ENCODE data around the gene TBC1D17.
A peak's percentile ranks its signal among the peaks of the same experiment; 100 is the strongest.

The TBC1D17 gene

DNA sequence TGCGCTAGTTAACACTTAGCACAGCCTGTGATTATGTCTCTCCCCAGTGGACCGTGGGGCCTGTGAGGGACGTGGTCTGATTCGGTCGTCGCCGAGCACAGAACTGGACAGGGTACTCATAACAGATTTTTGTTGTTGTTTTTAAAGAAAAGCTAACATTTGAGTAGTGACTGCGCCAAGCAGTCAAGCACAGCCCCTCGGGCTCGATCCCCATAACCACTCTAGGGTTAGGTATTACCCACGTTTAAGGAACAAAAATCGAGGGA lies 27.3 kb upstream of the TBC1D17 start:
- Histone ChIP-seq H3K9me3 (ENCODE audit: control insufficient read depth, insufficient read depth, low read length) (no peaks in the 10 kb centered on the region), H3K36me3 (ENCODE audit: control insufficient read depth, low read length) (peaks cover 21% of the 10 kb centered on the region), H3K4me1 (ENCODE audit: control insufficient read depth, low read length) (peaks cover 49% of the 10 kb centered on the region), H3K4me2 (ENCODE audit: low read length) (peak overlapping the region; percentile 57), H3K27ac (ENCODE audit: low read depth, low read length) (peak overlapping the region; percentile 83; the same call in 1 of the 2 replicates), H3K9me2 (replicated peaks; ENCODE audit: control insufficient read depth, low read length) (no peaks in the 10 kb centered on the region), H4K20me1 (ENCODE audit: control insufficient read depth, insufficient read depth, low read depth, low read length) (peaks cover 13% of the 10 kb centered on the region; the same call in 1 of the 2 replicates), H3F3A (ENCODE audit: control insufficient read depth, insufficient read depth) (peaks cover 17% of the 10 kb centered on the region), H3K27me3 (ENCODE audit: control insufficient read depth, low read length) (no peaks in the 10 kb centered on the region; the same call in 1 of the 2 replicates), H3K4me3 (ENCODE audit: low read length) (peak overlapping the region; percentile 81), H3K79me2 (ENCODE audit: control insufficient read depth, low read length) (peaks cover 33% of the 10 kb centered on the region)
- no peak for TF ChIP-seq EZH2phosphoT487 (IDR thresholded peaks at IDR 0.05; ENCODE audit: borderline replicate concordance, low read length)
- TF ChIP-seq, protein P1, sequence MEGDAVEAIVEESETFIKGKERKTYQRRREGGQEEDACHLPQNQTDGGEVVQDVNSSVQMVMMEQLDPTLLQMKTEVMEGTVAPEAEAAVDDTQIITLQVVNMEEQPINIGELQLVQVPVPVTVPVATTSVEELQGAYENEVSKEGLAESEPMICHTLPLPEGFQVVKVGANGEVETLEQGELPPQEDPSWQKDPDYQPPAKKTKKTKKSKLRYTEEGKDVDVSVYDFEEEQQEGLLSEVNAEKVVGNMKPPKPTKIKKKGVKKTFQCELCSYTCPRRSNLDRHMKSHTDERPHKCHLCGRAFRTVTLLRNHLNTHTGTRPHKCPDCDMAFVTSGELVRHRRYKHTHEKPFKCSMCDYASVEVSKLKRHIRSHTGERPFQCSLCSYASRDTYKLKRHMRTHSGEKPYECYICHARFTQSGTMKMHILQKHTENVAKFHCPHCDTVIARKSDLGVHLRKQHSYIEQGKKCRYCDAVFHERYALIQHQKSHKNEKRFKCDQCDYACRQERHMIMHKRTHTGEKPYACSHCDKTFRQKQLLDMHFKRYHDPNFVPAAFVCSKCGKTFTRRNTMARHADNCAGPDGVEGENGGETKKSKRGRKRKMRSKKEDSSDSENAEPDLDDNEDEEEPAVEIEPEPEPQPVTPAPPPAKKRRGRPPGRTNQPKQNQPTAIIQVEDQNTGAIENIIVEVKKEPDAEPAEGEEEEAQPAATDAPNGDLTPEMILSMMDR (IDR thresholded peaks at IDR 0.05; ENCODE audit: low read depth, low read length, poor library complexity, severe bottlenecking): no peak

- Histone ChIP-seq H3K4me2 (ENCODE audit: low read length) (peak within 1 kb of the TSS; percentile 99), H3K9me2 (replicated peaks; ENCODE audit: control insufficient read depth, low read length) (no peaks in the 10 kb centered on the region), H3K4me3 (ENCODE audit: low read length) (peak within 1 kb of the TSS; percentile 81), H3K36me3 (ENCODE audit: control insufficient read depth, low read length) (peaks cover 24% of the 10 kb centered on the region), H3K27ac (ENCODE audit: low read depth, low read length) (peak within 1 kb of the TSS; percentile 83), H4K20me1 (ENCODE audit: control insufficient read depth, insufficient read depth, low read depth, low read length) (peaks cover 13% of the 10 kb centered on the region; the same call in 1 of the 2 replicates), H3K27me3 (ENCODE audit: control insufficient read depth, low read length) (no peaks in the 10 kb centered on the region; the same call in 1 of the 2 replicates), H3K79me2 (ENCODE audit: control insufficient read depth, low read length) (peaks cover 33% of the 10 kb centered on the region), H3K4me1 (ENCODE audit: control insufficient read depth, low read length) (peaks cover 45% of the 10 kb centered on the region), H3F3A (ENCODE audit: control insufficient read depth, insufficient read depth) (peaks cover 12% of the 10 kb centered on the region), H3K9me3 (ENCODE audit: control insufficient read depth, insufficient read depth, low read length) (no peaks in the 10 kb centered on the region)
- TF ChIP-seq EZH2phosphoT487 (IDR thresholded peaks at IDR 0.05; ENCODE audit: borderline replicate concordance, low read length): no peak
- TF ChIP-seq, protein P1 (IDR thresholded peaks at IDR 0.05; ENCODE audit: low read depth, low read length, poor library complexity, severe bottlenecking): no peak
Observed at GRCh38 chr19:49850487-49851342, 26.8 kb upstream of the TBC1D17 start, which contains the start of gene PTOV1. TSS of gene PTOV1 (plus strand) at chr19:49851159.

DNA sequence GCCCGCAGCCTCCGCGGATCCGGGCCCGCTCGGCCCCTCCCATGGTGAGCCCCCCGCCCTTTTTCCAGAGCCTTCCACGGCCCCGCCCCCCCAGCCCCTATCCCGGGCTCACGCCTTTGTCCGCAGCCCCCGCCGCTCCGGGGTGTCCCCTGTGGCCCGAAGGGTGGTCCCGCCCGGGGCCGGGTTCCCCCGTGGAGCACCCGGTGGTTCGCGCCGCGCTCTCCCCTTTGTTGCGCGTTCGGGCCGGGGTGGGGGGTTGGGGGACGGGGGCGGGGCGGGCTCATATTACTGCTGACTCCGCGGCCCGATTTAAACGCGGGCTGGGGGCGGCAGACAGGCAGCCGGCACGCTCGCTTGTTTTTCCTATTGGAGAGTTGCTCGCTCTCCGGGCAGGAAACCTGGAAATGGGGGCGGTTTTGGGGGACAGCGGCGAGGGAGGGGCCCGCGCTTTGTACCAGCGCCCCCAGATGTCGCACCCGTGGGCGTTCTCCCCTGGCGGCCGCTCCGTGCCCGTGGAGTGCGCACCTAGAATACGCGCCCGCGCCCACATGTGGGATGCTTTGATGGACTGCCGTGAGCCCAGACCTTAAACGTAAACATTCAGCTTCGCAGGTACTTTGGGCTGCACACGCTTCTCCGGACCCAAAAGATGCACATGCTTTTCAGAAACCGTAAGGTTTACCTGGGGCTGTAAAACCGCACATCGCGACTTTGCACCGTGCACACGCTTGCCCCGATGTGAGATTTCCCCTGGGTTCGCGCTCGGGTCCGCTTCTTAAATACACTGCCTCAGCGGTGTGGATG lies 25.8 kb upstream of the TBC1D17 start:
- Histone ChIP-seq H3K4me2 (ENCODE audit: low read length) (peak overlapping the region; percentile 99), H3K36me3 (ENCODE audit: control insufficient read depth, low read length) (peaks cover 34% of the 10 kb centered on the region), H3K79me2 (ENCODE audit: control insufficient read depth, low read length) (peaks cover 33% of the 10 kb centered on the region), H3K4me1 (ENCODE audit: control insufficient read depth, low read length) (peaks cover 45% of the 10 kb centered on the region), H3K4me3 (ENCODE audit: low read length) (peak overlapping the region; percentile 81), H3K9me2 (replicated peaks; ENCODE audit: control insufficient read depth, low read length) (no peaks in the 10 kb centered on the region), H4K20me1 (ENCODE audit: control insufficient read depth, insufficient read depth, low read depth, low read length) (peaks cover 13% of the 10 kb centered on the region; the same call in 1 of the 2 replicates), H3F3A (ENCODE audit: control insufficient read depth, insufficient read depth) (peaks cover 8% of the 10 kb centered on the region), H3K27me3 (ENCODE audit: control insufficient read depth, low read length) (no peaks in the 10 kb centered on the region; the same call in 1 of the 2 replicates), H3K9me3 (ENCODE audit: control insufficient read depth, insufficient read depth, low read length) (no peaks in the 10 kb centered on the region), H3K27ac (ENCODE audit: low read depth, low read length) (peak overlapping the region; percentile 83; the same call in 1 of the 2 replicates)
- TF ChIP-seq, protein P1 (IDR thresholded peaks at IDR 0.05; ENCODE audit: low read depth, low read length, poor library complexity, severe bottlenecking): peak; percentile 1
- TF ChIP-seq EZH2phosphoT487 (IDR thresholded peaks at IDR 0.05; ENCODE audit: borderline replicate concordance, low read length): no peak
